ENCODE data around the gene KRTAP9-6. TPM values are rescaled to one million over a fixed set of nuclear protein-coding genes. Genes with fewer than 3 reads are reported as not detected.
"Not testable (repeated sequence)": the region's sequence is repeated elsewhere in the genome, so short reads cannot be mapped to it uniquely, and the experiment has no call there.

Gene KRTAP9-6
- total and polyA plus RNA-seq, 10 of the 15 experiments (the other 5 are each of a cell fraction or from before 2014, with no cell fraction given): not detected

- Histone ChIP-seq H3K4me3 (no peak overlapping the region), H4K20me1 (ENCODE audit: control insufficient read depth, insufficient read depth) (no peaks in the 10 kb centered on the region), H2AFZ (ENCODE audit: control insufficient read depth, low read depth, low read length) (no peak overlapping the region), H3K9me3 (replicated peaks; ENCODE audit: control insufficient read depth, insufficient read depth, low read length) (no peaks in the 10 kb centered on the region), H3K4me1 (ENCODE audit: control insufficient read depth, insufficient read depth, low read length) (no peaks in the 10 kb centered on the region), H3K4me2 (ENCODE audit: control insufficient read depth, insufficient read depth) (no peak overlapping the region), H3K27me3 (replicated peaks in 1 of 2; ENCODE audit: control insufficient read depth in 2 of 2, insufficient read depth in 2 of 2, low read length in 1 of 2) (no peaks in the 10 kb centered on the region; a peak in 1 of 4 replicates), H3K27ac (ENCODE audit: control insufficient read depth, insufficient read depth) (no peak overlapping the region), H3K36me3 (ENCODE audit: control insufficient read depth in 2 of 2, insufficient read depth in 2 of 2, low read length in 1 of 2) (no peaks in the 10 kb centered on the region), H3K9ac (ENCODE audit: control insufficient read depth, insufficient read depth, low read length) (no peak overlapping the region), H3K79me2 (ENCODE audit: control insufficient read depth, insufficient read depth, low read length) (no peaks in the 10 kb centered on the region)
- TF ChIP-seq IKZF2 (IDR thresholded peaks at IDR 0.05) (no peak), ZBED1 (IDR thresholded peaks at IDR 0.05; ENCODE audit: borderline replicate concordance) (no peak), SUZ12 (IDR thresholded peaks at IDR 0.05; ENCODE audit: unreplicated experiment) (no peak), GABPA (IDR thresholded peaks at IDR 0.05; ENCODE audit: low read depth) (no peak), STAT3 (IDR thresholded peaks at IDR 0.05; ENCODE audit: low read depth, low read length) (no peak), CHD1 (IDR thresholded peaks at IDR 0.05; ENCODE audit: low read depth, low read length) (no peak), FOXM1 (IDR thresholded peaks at IDR 0.05; ENCODE audit: low read depth, low read length) (no peak), NFXL1 (IDR thresholded peaks at IDR 0.05; ENCODE audit: borderline replicate concordance) (no peak), CEBPB (IDR thresholded peaks at IDR 0.05; ENCODE audit: borderline replicate concordance in 1 of 2, low read depth in 2 of 2, low read length in 2 of 2) (no peak), FOS (IDR thresholded peaks at IDR 0.05; ENCODE audit: borderline replicate concordance, extremely low read depth, insufficient read length) (no peak)
- ATAC-seq: no peak
- FAIRE-seq: no peak
- ChIA-PET CTCF (no interaction called here), POLR2A (no interaction called here), SMC1A (ENCODE audit: uncharacterized antibody, unreplicated experiment) (no interaction called here), RAD21 (ENCODE audit: unreplicated experiment) (no interaction called here)
- DNase-seq (ENCODE audit: low read depth, low spot score): no peak
- in situ Hi-C loops (cut with MboI) (no loop called here), intact Hi-C loops (cut with micrococcal nuclease; ENCODE audit: unreplicated experiment) (no loop called here)
- no TSS peak for BruUV-seq (replicated peaks)
- WGBS (ENCODE audit: insufficient coverage, insufficient replicate concordance, low lambda C conversion rate, missing lambda C conversion rate): no CpG with 5 or more reads among the region's 3 CpGs
Observed at GRCh38 chr17:41267711-41268110, 2.5 kb downstream of the KRTAP9-6 start.

- POLR2A ChIA-PET; H3K27me3 ChIP-seq (replicated peaks in 1 of 2; ENCODE audit: control insufficient read depth in 2 of 2, insufficient read depth in 2 of 2, low read length in 1 of 2); H3K4me3 ChIP-seq; CTCF ChIA-PET; H2AFZ ChIP-seq (ENCODE audit: control insufficient read depth, low read depth, low read length); H3K79me2 ChIP-seq (ENCODE audit: control insufficient read depth, insufficient read depth, low read length); BruUV-seq (replicated peaks); intact Hi-C loops (cut with micrococcal nuclease; ENCODE audit: unreplicated experiment); DNase-seq (ENCODE audit: low read depth, low spot score); H3K4me1 ChIP-seq (ENCODE audit: control insufficient read depth, insufficient read depth, low read length); SMC1A ChIA-PET (ENCODE audit: uncharacterized antibody, unreplicated experiment); H3K36me3 ChIP-seq (ENCODE audit: control insufficient read depth in 2 of 2, insufficient read depth in 2 of 2, low read length in 1 of 2); H3K4me2 ChIP-seq (ENCODE audit: control insufficient read depth, insufficient read depth); H3K9ac ChIP-seq (ENCODE audit: control insufficient read depth, insufficient read depth, low read length); H3K27ac ChIP-seq (ENCODE audit: control insufficient read depth, insufficient read depth); in situ Hi-C loops (cut with MboI); ATAC-seq; H3K9me3 ChIP-seq (replicated peaks; ENCODE audit: control insufficient read depth, insufficient read depth, low read length); H4K20me1 ChIP-seq (ENCODE audit: control insufficient read depth, insufficient read depth); FAIRE-seq; RAD21 ChIA-PET (ENCODE audit: unreplicated experiment): not testable (repeated sequence)
- WGBS (ENCODE audit: insufficient coverage, insufficient replicate concordance, low lambda C conversion rate, missing lambda C conversion rate): no CpG with 5 or more reads among the region's 1 CpG
Observed at GRCh38 chr17:41271323-41271722, 6.1 kb downstream of the KRTAP9-6 start.
